ENCODE data around the gene KIF26B.

KIF26B gene

GRCh38 chr1:245457562-245457961 is 302.8 kb downstream of the KIF26B start:
- DNase-seq (ENCODE audit: low read depth in 2 of 2) = no peak
- H3K4me3 ChIP-seq (replicated peaks in 1 of 2; ENCODE audit: low read depth in 2 of 2, low read length in 2 of 2) = no peak overlapping the region
- no peak for TF ChIP-seq CTCF (IDR thresholded peaks at IDR 0.05; ENCODE audit: low read depth, low read length)

- DNase-seq (ENCODE audit: low read depth in 2 of 2) = no peak
- H3K4me3 ChIP-seq (replicated peaks in 1 of 2; ENCODE audit: low read depth in 2 of 2, low read length in 2 of 2) = no peak overlapping the region
- TF ChIP-seq CTCF (IDR thresholded peaks at IDR 0.05; ENCODE audit: low read depth, low read length) = no peak
Observed at GRCh38 chr1:245458234-245458633, 303.4 kb downstream of the KIF26B start.

GRCh38 chr1:245458761-245459174 is 304.0 kb downstream of the KIF26B start:
- no peak for TF ChIP-seq CTCF (IDR thresholded peaks at IDR 0.05; ENCODE audit: low read depth, low read length)
- DNase-seq (ENCODE audit: low read depth in 2 of 2) = peak; percentile 36 to 39
- no peak overlapping the region for H3K4me3 ChIP-seq (replicated peaks in 1 of 2; ENCODE audit: low read depth in 2 of 2, low read length in 2 of 2)

- no peak for DNase-seq (ENCODE audit: low read depth in 2 of 2)
- TF ChIP-seq CTCF (IDR thresholded peaks at IDR 0.05; ENCODE audit: low read depth, low read length) = no peak
- H3K4me3 ChIP-seq (replicated peaks in 1 of 2; ENCODE audit: low read depth in 2 of 2, low read length in 2 of 2) = no peak overlapping the region
Observed at GRCh38 chr1:245459621-245460020, 304.8 kb downstream of the KIF26B start.

- no peak for DNase-seq (ENCODE audit: low read depth in 2 of 2)
- no peak for TF ChIP-seq CTCF (IDR thresholded peaks at IDR 0.05; ENCODE audit: low read depth, low read length)
- no peak overlapping the region for H3K4me3 ChIP-seq (replicated peaks in 1 of 2; ENCODE audit: low read depth in 2 of 2, low read length in 2 of 2)
Observed at GRCh38 chr1:245461681-245462080, 306.9 kb downstream of the KIF26B start.

- H3K4me3 ChIP-seq (replicated peaks in 1 of 2; ENCODE audit: low read depth in 2 of 2, low read length in 2 of 2) = no peak overlapping the region
- no peak for DNase-seq (ENCODE audit: low read depth in 2 of 2)
- no peak for TF ChIP-seq CTCF (IDR thresholded peaks at IDR 0.05; ENCODE audit: low read depth, low read length)
Observed at GRCh38 chr1:245462161-245462560, 307.4 kb downstream of the KIF26B start.

- H3K4me3 ChIP-seq (replicated peaks in 1 of 2; ENCODE audit: low read depth in 2 of 2, low read length in 2 of 2) = no peak overlapping the region
- TF ChIP-seq CTCF (IDR thresholded peaks at IDR 0.05; ENCODE audit: low read depth, low read length) = no peak
- no peak for DNase-seq (ENCODE audit: low read depth in 2 of 2)
Observed at GRCh38 chr1:245463392-245464165, 308.8 kb downstream of the KIF26B start.
